Measurements from ENCODE around the gene EXT2. TPM values are rescaled to one million over a fixed set of nuclear protein-coding genes. Genes with fewer than 3 reads are reported as not detected.

EXT2 gene
- total and polyA plus RNA-seq, 3 donors from 2014 or later, result 47.5 to 71.2 (median 60.9) TPM

DNA sequence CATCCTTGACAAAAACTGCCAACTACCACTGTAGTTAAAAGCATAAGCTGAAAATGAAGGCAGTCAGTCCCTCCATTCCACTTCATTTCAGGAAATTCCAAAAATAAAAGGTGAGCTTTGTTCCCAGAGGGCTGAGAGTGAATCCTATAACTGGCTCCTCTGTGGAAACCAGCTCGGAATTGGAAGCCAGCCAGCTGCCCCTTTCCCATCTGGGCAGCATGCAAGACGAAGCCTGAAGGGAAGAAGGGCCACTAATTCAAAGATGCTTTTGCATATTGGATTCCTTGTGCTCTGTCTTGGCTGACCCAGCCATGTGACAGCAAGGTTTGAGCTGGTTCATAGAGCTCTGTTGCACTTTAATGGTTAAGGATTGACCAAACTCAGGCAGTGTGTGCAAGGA, 131.0 kb downstream of the EXT2 start:
- Histone ChIP-seq H3K36me3 (ENCODE audit: low read depth, missing control alignments) (no peaks in the 10 kb centered on the region), H3K4me3 (no peak overlapping the region), H3K27ac (no peak overlapping the region), H3K4me1 (no peaks in the 10 kb centered on the region), H3K27me3 (no peaks in the 10 kb centered on the region), H3K9me3 (no peaks in the 10 kb centered on the region)
- WGBS, 2 donors, result 75 to 77% methylated on average over 2 of the region's 2 CpGs
- TF ChIP-seq, protein P1, sequence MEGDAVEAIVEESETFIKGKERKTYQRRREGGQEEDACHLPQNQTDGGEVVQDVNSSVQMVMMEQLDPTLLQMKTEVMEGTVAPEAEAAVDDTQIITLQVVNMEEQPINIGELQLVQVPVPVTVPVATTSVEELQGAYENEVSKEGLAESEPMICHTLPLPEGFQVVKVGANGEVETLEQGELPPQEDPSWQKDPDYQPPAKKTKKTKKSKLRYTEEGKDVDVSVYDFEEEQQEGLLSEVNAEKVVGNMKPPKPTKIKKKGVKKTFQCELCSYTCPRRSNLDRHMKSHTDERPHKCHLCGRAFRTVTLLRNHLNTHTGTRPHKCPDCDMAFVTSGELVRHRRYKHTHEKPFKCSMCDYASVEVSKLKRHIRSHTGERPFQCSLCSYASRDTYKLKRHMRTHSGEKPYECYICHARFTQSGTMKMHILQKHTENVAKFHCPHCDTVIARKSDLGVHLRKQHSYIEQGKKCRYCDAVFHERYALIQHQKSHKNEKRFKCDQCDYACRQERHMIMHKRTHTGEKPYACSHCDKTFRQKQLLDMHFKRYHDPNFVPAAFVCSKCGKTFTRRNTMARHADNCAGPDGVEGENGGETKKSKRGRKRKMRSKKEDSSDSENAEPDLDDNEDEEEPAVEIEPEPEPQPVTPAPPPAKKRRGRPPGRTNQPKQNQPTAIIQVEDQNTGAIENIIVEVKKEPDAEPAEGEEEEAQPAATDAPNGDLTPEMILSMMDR (IDR thresholded peaks at IDR 0.05), result no peak
- no peak for TF ChIP-seq POLR2A (IDR thresholded peaks at IDR 0.05)
- DNase-seq, result no peak
- intact Hi-C loops (cut with DNase I; ENCODE audit: low total_unique reads), result no loop called here

DNA sequence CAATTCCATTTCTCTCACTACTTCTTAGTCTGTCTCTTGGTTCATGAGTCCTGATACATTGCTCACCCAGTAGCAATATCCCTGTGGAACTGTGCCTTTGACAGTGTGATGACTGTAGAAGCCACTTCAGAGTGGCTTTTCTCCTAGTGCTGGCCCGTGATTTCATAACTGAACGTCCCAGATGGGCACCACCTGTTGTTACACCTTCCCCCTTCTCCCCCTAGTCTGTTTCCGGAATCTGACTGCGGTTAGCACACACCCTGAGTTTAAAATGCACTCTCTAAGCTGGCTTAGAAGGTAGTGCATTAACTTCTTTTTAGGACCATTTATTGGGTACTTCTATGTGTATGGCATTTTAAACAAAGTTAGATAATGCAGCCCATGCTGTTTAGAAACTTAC, 131.5 kb downstream of the EXT2 start:
- Histone ChIP-seq H3K4me1 (no peaks in the 10 kb centered on the region), H3K36me3 (ENCODE audit: low read depth, missing control alignments) (no peaks in the 10 kb centered on the region), H3K27me3 (no peaks in the 10 kb centered on the region), H3K27ac (no peak overlapping the region), H3K4me3 (no peak overlapping the region), H3K9me3 (no peaks in the 10 kb centered on the region)
- WGBS, 2 donors, result 72 to 92% methylated on average over 3 to 4 of the region's 4 CpGs
- DNase-seq, result no peak
- intact Hi-C loops (cut with DNase I; ENCODE audit: low total_unique reads), result no loop called here
- TF ChIP-seq, protein P1 (IDR thresholded peaks at IDR 0.05), result no peak
- TF ChIP-seq POLR2A (IDR thresholded peaks at IDR 0.05), result no peak

DNA sequence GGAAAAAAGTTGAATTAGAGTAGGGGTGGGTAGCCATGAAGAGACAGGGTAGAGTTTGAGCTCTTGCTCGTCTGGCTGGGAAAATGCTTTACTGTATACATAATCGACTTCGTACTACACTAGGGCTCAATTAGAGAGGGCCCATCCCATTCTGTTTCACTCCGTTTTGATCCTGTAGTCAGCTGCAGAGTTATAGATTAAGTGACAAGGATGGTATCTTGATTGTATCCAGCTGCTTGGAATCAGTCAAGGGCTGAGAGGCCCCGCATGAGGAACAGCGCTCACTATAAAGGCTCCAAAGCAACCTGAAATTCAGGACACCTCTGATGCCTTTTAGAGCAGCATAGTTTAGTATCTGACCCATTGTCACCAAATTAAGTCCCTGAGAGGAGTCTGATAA, 132.9 kb downstream of the EXT2 start:
- no peaks in the 10 kb centered on the region for H3K36me3 ChIP-seq (ENCODE audit: low read depth, missing control alignments)
- H3K27ac ChIP-seq, result no peak overlapping the region
- H3K27me3 ChIP-seq, result no peaks in the 10 kb centered on the region
- TF ChIP-seq, protein P1 (IDR thresholded peaks at IDR 0.05), result no peak
- TF ChIP-seq POLR2A (IDR thresholded peaks at IDR 0.05), result no peak
- WGBS, 2 donors, result 85 to 86% methylated on average over 6 of the region's 6 CpGs
- no peaks in the 10 kb centered on the region for H3K9me3 ChIP-seq
- no peaks in the 10 kb centered on the region for H3K4me1 ChIP-seq
- intact Hi-C loops (cut with DNase I; ENCODE audit: low total_unique reads), result no loop called here
- no peak overlapping the region for H3K4me3 ChIP-seq
- DNase-seq, result no peak

DNA sequence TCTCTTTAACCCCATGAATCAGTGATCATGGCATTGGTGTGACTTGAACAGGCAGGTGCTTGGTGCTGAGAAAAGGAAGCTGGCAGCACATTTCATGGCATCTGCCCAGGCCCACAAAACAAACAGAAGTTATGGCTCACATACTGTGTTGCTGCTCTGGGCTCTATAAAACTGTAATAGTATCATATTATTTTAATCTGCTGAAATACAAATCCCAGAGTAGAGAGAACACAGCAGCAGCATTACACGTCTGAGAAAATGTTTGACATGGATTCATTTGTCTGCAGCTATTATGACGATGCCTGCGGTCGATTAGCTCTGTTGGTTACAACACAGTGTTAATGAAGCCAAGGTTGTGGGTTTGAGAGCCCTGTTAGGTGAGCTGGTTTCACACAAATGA, 133.6 kb downstream of the EXT2 start:
- TF ChIP-seq, protein P1 (IDR thresholded peaks at IDR 0.05), result no peak
- no peak for TF ChIP-seq POLR2A (IDR thresholded peaks at IDR 0.05)
- no peak overlapping the region for H3K4me3 ChIP-seq
- intact Hi-C loops (cut with DNase I; ENCODE audit: low total_unique reads), result no loop called here
- no peaks in the 10 kb centered on the region for H3K27me3 ChIP-seq
- DNase-seq, result no peak
- H3K27ac ChIP-seq, result no peak overlapping the region
- H3K36me3 ChIP-seq (ENCODE audit: low read depth, missing control alignments), result no peaks in the 10 kb centered on the region
- H3K4me1 ChIP-seq, result no peaks in the 10 kb centered on the region
- 88 to 90% methylated on average over 4 of the region's 4 CpGs for WGBS, 2 donors
- H3K9me3 ChIP-seq, result no peaks in the 10 kb centered on the region

DNA sequence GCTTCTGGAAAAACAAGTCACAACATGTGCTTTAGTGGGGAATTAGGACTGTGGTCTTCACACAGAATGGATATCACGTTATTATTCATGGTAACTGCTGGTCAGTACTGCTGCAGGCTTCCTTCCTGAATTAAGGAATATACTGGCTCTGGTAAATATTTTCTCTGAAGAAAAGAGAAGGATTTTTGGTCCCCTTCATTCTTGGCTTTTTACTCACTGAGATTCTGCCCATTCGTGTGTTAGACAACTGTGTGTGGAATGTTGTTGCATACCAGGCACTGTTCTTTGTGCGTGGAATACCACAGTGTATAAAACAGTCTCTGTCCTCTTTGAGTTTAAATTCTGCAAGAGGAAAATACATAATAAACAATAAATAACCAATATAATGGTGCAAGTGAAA, 134.1 kb downstream of the EXT2 start:
- Histone ChIP-seq H3K4me1 (no peaks in the 10 kb centered on the region), H3K4me3 (no peak overlapping the region), H3K27me3 (no peaks in the 10 kb centered on the region), H3K9me3 (no peaks in the 10 kb centered on the region), H3K27ac (no peak overlapping the region), H3K36me3 (ENCODE audit: low read depth, missing control alignments) (no peaks in the 10 kb centered on the region)
- TF ChIP-seq, protein P1 (IDR thresholded peaks at IDR 0.05), result no peak
- TF ChIP-seq POLR2A (IDR thresholded peaks at IDR 0.05), result no peak
- intact Hi-C loops (cut with DNase I; ENCODE audit: low total_unique reads), result no loop called here
- WGBS, 2 donors, result 89 to 93% methylated on average over 3 of the region's 3 CpGs
- no peak for DNase-seq

Data from testis (tissue), 3 donors.